NT2/D1 (cell line): Measurements from ENCODE around the gene GPA33.

Source experiments
- DNase-seq: peaks from one replicate; pipeline ENCODE4 v3.0.0-alpha.2; 2011; ENCODE audit warnings: low read depth, low spot score
- H3K27me3 ChIP-seq: 2 replicates; pipeline ENCODE4 v1.6.0; 2011; ENCODE audit warnings: mild to moderate bottlenecking; ENCODE audit not compliant: insufficient read length, insufficient read depth
- H3K36me3 ChIP-seq: 2 replicates; pipeline ENCODE4 v1.6.1; 2011; ENCODE audit warnings: mild to moderate bottlenecking, low read length, mixed read lengths; ENCODE audit not compliant: insufficient read depth, insufficient read length
- H3K4me1 ChIP-seq: 2 replicates; pipeline ENCODE4 v1.5.1; 2011; ENCODE audit not compliant: insufficient read depth, insufficient read length
- H3K4me3 ChIP-seq: 2 replicates; pipeline ENCODE4 v1.5.1; 2011; ENCODE audit warnings: low read depth; ENCODE audit not compliant: insufficient read length
- H3K9ac ChIP-seq: 2 replicates; pipeline ENCODE4 v1.6.0; 2011; ENCODE audit warnings: low read depth; ENCODE audit not compliant: insufficient read length
- H3K9me3 ChIP-seq: 2 replicates; pipeline ENCODE4 v1.5.1; 2011; ENCODE audit warnings: mild to moderate bottlenecking, low read length; ENCODE audit not compliant: insufficient read depth
- SUZ12 ChIP-seq: IDR thresholded peaks from 2 replicates; pipeline ENCODE4 v1.6.1; 2011; ENCODE audit not compliant: insufficient read length, insufficient read depth; ENCODE audit errors: extremely low read depth
- YY1 ChIP-seq: IDR thresholded peaks from 2 replicates; pipeline ENCODE4 v1.6.1; 2011; ENCODE audit not compliant: insufficient read length, insufficient read depth
- ZNF274 ChIP-seq: IDR thresholded peaks from 2 replicates; pipeline ENCODE4 v1.6.1; 2011; ENCODE audit warnings: mild to moderate bottlenecking, low read depth, low read length

GPA33 gene

GRCh38 chr1:167065471-167065870, 24.7 kb downstream of the GPA33 start:
- Histone ChIP-seq H3K9ac (no peak overlapping the region), H3K9me3 (no peaks in the 10 kb centered on the region), H3K4me1 (no peaks in the 10 kb centered on the region), H3K4me3 (no peak overlapping the region), H3K27me3 (no peaks in the 10 kb centered on the region), H3K36me3 (no peaks in the 10 kb centered on the region)
- TF ChIP-seq YY1 (no peak), SUZ12 (no peak), ZNF274 (no peak)
- no peak for DNase-seq

GRCh38 chr1:167064621-167065020, 25.6 kb downstream of the GPA33 start:
- H3K4me1 ChIP-seq, result no peaks in the 10 kb centered on the region
- no peak overlapping the region for H3K4me3 ChIP-seq
- DNase-seq, result no peak
- H3K27me3 ChIP-seq, result no peaks in the 10 kb centered on the region
- TF ChIP-seq SUZ12 (no peak), YY1 (no peak), ZNF274 (no peak)
- H3K36me3 ChIP-seq, result no peaks in the 10 kb centered on the region
- H3K9me3 ChIP-seq, result 0 out of 2 replicates have a peak, but pooled peaks cover 2% of the 10 kb centered on the region
- H3K9ac ChIP-seq, result no peak overlapping the region

- H3K9me3 ChIP-seq, result peaks cover 9% of the 10 kb centered on the region; the same call in 1 of the 2 replicates
- H3K27me3 ChIP-seq, result no peaks in the 10 kb centered on the region
- no peak overlapping the region for H3K4me3 ChIP-seq
- no peaks in the 10 kb centered on the region for H3K36me3 ChIP-seq
- DNase-seq, result no peak
- TF ChIP-seq YY1 (no peak), ZNF274 (no peak), SUZ12 (no peak)
- no peak overlapping the region for H3K9ac ChIP-seq
- H3K4me1 ChIP-seq, result peaks cover 7% of the 10 kb centered on the region
Measured at GRCh38 chr1:167061073-167061464, 29.1 kb downstream of the GPA33 start.

DNA sequence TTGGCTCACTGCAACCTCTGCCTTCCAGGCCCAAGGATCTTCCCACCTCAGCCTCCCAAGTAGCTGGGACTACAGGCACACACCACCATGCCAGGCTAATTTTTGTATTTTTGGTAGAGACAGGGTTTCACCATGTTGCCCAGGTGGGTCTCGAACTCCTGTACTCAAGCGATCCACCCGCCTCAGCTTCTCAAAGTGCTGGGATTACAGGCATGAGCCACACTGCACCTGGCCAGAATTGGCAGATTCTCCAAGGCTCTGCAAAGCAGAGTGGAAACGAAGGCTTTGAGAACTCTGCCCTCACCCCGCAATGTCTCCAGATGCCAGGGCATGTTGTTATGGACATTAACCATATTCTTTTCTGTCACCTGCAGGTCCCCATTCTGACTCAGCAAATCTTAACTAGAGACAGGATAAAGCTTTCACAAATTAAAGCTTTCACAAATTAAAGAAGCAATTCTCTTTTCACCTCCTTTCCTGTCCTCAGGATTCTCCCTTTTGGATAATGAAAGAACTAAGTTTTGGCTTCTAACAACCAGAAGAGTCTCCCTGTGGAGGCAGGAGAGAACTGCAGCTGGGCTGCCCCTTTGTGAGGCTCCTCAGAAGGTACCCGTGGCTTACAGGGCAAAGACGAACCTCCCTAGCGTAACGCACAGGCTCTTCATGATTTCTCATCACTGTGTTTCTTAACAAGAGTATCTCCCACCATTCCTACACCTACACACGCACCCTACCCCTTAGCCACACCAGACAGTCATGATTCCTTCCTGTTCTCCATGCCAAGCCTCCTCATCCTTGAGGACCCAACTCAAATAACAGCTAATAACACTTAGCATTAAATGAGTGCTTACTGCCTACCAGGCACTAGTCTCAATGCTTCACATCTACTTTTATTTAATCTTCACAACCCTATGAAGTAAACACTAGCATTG, 29.8 kb downstream of the GPA33 start:
- H3K4me1 ChIP-seq, result peaks cover 7% of the 10 kb centered on the region
- peaks cover 9% of the 10 kb centered on the region; the same call in 1 of the 2 replicates for H3K9me3 ChIP-seq
- no peak overlapping the region for H3K4me3 ChIP-seq
- no peak for DNase-seq
- no peak overlapping the region for H3K9ac ChIP-seq
- H3K36me3 ChIP-seq, result no peaks in the 10 kb centered on the region
- no peaks in the 10 kb centered on the region for H3K27me3 ChIP-seq
- no peak for TF ChIP-seq ZNF274
- no peak for TF ChIP-seq YY1
- no peak for TF ChIP-seq SUZ12

DNA sequence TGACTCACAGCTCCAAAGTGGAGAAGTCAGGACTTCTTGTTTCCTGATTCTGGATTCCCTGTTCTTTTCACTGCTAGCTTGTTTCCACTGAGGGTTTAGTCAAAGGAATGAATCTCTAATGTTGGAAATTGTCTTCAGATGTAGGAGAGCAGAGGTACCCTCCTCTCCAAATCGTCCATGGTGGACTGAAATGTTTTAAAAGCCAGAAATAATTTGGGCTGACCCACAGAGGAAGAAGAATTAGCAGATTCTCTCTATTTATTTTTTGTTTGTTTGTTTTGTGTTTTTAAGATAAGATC, 30.4 kb downstream of the GPA33 start:
- Histone ChIP-seq H3K36me3 (peaks cover 2% of the 10 kb centered on the region), H3K9me3 (peaks cover 9% of the 10 kb centered on the region; the same call in 1 of the 2 replicates), H3K4me1 (peaks cover 7% of the 10 kb centered on the region), H3K9ac (no peak overlapping the region), H3K27me3 (no peaks in the 10 kb centered on the region), H3K4me3 (no peak overlapping the region)
- TF ChIP-seq SUZ12 (no peak), ZNF274 (no peak), YY1 (no peak)
- no peak for DNase-seq

DNA sequence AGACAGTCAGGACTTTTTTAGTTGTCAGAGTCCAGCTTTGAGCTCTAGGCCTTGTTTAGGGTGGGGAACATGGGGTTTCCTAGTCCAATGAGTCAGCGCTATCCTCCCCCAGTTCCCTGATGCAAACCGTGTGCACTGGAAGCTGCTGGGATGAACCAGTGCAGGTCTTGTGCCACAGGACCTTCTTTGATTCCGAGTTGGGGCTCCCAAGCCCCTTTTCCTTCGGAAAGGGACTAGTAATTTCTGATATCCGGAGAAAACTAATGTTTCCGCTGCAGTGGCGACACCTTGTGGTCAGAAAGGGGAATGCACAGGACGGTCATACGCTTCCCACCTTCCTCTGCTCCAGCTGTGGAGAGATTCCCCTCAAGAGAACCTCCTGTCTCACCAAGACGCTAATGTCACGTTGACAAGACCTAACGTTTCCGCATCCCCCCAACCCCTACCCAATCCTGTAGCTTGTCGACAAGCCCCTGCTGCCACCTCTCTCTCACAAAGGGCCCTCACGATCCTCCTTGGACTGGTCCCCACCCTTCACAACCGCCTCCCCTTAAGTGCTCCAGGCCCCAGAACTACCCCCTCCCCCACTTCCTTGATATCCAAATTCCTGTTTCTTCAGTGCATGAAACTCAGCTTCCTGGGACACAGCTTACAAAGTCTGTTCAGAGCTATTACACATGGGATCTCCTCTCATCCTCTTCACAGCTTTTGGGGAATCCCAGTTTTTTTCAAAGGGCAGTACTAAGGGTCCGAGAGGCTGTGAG, 30.9 kb downstream of the GPA33 start:
- TF ChIP-seq SUZ12, result no peak
- TF ChIP-seq ZNF274, result no peak
- no peak for TF ChIP-seq YY1
- peaks cover 9% of the 10 kb centered on the region; the same call in 1 of the 2 replicates for H3K9me3 ChIP-seq
- no peak overlapping the region for H3K9ac ChIP-seq
- peaks cover 7% of the 10 kb centered on the region for H3K4me1 ChIP-seq
- no peaks in the 10 kb centered on the region for H3K27me3 ChIP-seq
- H3K36me3 ChIP-seq, result peaks cover 2% of the 10 kb centered on the region
- H3K4me3 ChIP-seq, result no peak overlapping the region
- DNase-seq, result peak; percentile 85

DNA sequence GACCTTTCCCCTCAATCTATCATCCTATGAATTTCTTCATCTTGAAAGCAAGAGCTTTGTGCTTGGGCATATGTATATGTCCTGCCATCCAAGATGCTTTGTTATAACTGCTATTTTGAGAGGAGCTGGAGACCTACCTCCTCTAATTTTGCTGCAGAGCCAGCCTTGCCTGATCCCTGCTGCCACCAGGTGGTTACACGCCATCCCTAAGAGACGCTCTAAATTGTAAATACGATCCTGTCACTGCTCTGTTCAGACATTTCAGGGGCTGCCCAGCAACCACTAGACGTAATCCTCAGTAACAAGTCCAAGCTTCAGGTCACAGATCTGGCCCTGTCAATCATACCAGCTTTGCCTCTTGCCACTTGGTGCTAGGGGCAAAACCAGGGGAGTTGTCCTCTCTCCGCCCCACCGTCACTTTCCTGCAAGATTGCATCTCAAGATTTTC, 32.9 kb downstream of the GPA33 start:
- TF ChIP-seq ZNF274, result no peak
- no peak for TF ChIP-seq SUZ12
- no peak for TF ChIP-seq YY1
- Histone ChIP-seq H3K9me3 (peaks cover 9% of the 10 kb centered on the region; the same call in 1 of the 2 replicates), H3K4me1 (peaks cover 7% of the 10 kb centered on the region), H3K36me3 (peaks cover 4% of the 10 kb centered on the region), H3K27me3 (no peaks in the 10 kb centered on the region), H3K9ac (no peak overlapping the region), H3K4me3 (no peak overlapping the region)
- peak; percentile 69 for DNase-seq
